ENCODE measurements around the gene SKIL.

DNA sequence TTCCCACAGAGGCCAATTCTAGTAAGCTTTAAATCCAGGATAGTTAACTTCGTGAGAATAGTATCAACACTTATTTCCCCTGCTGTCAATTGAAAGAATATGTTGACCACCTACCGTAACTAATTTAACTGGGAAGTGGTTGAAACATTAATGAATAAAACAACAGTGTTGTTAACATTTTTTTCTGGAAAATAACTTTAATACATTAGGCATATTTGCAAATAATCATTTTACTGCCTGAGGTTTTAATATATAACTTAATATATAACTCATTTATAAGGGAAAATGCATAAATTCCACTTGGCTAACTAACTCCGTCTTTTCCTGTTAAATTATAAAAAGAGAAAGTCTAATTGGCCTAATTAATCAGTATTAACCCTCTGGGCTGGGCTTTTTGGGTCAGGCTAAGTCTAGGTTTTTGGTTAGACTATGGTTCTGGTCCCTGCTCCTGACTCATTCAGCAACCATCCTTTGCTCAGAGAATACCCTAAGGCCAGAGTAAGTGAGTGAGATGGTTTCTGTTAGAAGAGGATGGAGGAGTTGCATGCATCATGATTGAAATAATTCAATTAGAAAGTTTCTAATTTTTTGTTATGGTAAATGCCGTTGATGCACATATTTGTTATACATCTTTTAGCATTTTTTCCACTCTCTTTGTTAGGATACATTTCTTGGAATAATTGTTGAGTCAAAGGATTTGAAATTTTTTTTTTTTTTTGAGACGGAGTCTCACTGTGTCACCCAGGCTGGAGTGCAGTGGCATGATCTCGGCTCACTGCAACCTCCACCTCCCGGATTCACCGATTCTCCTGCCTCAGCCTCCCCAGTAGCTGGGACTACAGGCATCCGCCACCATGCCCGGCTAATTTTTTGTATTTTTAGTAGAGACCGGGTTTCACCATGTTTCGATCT, 10.8 kb upstream of the SKIL start:
- TF ChIP-seq CTCF (IDR thresholded peaks at IDR 0.05; ENCODE audit: low read length), result no peak
- TF ChIP-seq EZH2 (IDR thresholded peaks at IDR 0.05; ENCODE audit: borderline replicate concordance, low read length), result no peak

All from OCI-LY1 (cell line).